ENCODE results near the gene SNORC.

- TF ChIP-seq MAX (IDR thresholded peaks at IDR 0.05; ENCODE audit: low read depth, low read length) (no peak), POLR2A (IDR thresholded peaks at IDR 0.05; ENCODE audit: extremely low read depth, insufficient read length) (no peak)
- TF ChIP-seq, protein P1, sequence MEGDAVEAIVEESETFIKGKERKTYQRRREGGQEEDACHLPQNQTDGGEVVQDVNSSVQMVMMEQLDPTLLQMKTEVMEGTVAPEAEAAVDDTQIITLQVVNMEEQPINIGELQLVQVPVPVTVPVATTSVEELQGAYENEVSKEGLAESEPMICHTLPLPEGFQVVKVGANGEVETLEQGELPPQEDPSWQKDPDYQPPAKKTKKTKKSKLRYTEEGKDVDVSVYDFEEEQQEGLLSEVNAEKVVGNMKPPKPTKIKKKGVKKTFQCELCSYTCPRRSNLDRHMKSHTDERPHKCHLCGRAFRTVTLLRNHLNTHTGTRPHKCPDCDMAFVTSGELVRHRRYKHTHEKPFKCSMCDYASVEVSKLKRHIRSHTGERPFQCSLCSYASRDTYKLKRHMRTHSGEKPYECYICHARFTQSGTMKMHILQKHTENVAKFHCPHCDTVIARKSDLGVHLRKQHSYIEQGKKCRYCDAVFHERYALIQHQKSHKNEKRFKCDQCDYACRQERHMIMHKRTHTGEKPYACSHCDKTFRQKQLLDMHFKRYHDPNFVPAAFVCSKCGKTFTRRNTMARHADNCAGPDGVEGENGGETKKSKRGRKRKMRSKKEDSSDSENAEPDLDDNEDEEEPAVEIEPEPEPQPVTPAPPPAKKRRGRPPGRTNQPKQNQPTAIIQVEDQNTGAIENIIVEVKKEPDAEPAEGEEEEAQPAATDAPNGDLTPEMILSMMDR (IDR thresholded peaks at IDR 0.05; ENCODE audit: low read depth, low read length): no peak
These were observed 56.4 kb downstream of the SNORC start for GRCh38 chr2:232926431-232926939.
